GM19043 (cell line): Measurements from ENCODE around the gene ZNF384.

Experiments used
- ATAC-seq: cut with Tn5 transposase; IDR thresholded peaks from one replicate; pipeline ENCODE4 v1.9.1; 2021; ENCODE audit warnings: low read depth; ENCODE audit not compliant: unreplicated experiment

Gene ZNF384

GRCh38 chr12:6630736-6631135 is 58.4 kb downstream of the ZNF384 start:
- ATAC-seq: no peak

- ATAC-seq: no peak
Measured at GRCh38 chr12:6627616-6628015, 61.6 kb downstream of the ZNF384 start.

GRCh38 chr12:6626654-6627283 is 62.4 kb downstream of the ZNF384 start:
- no peak for ATAC-seq

GRCh38 chr12:6620885-6621274 is 68.3 kb downstream of the ZNF384 start:
- ATAC-seq: no peak

- no peak for ATAC-seq
Measured at GRCh38 chr12:6620137-6620884, 68.9 kb downstream of the ZNF384 start.

GRCh38 chr12:6618483-6619225 is 70.5 kb downstream of the ZNF384 start:
- ATAC-seq: no peak
